ENCODE results near the gene LRMDA. TPM values are rescaled to one million over a fixed set of nuclear protein-coding genes. Genes with fewer than 3 reads are reported as not detected.

LRMDA gene
- polyA plus RNA-seq, 4 donors, result 19.1 to 23.0 (median 20.7) TPM

- no peak for DNase-seq (ENCODE audit: low read depth in 4 of 4, low spot score in 3 of 4)
These were observed 222.3 kb downstream of the LRMDA start for GRCh38 chr10:75653761-75654160.

GRCh38 chr10:75654171-75654771 is 222.8 kb downstream of the LRMDA start:
- no peak for DNase-seq (ENCODE audit: low read depth in 4 of 4, low spot score in 3 of 4)

- DNase-seq (ENCODE audit: low read depth in 4 of 4, low spot score in 3 of 4), result no peak
These were observed 223.3 kb downstream of the LRMDA start for GRCh38 chr10:75654772-75655171.

GRCh38 chr10:75655791-75656451 is 224.5 kb downstream of the LRMDA start:
- no peak for DNase-seq (ENCODE audit: low read depth in 4 of 4, low spot score in 3 of 4)

- no peak for DNase-seq (ENCODE audit: low read depth in 4 of 4, low spot score in 3 of 4)
These were observed 225.9 kb downstream of the LRMDA start for GRCh38 chr10:75657351-75657750.

GRCh38 chr10:75658036-75658435 is 226.6 kb downstream of the LRMDA start:
- no peak for DNase-seq (ENCODE audit: low read depth in 4 of 4, low spot score in 3 of 4)

- DNase-seq (ENCODE audit: low read depth in 4 of 4, low spot score in 3 of 4), result no peak
These were observed 227.1 kb downstream of the LRMDA start for GRCh38 chr10:75658496-75658895.

- no peak for DNase-seq (ENCODE audit: low read depth in 4 of 4, low spot score in 3 of 4)
These were observed 227.5 kb downstream of the LRMDA start for GRCh38 chr10:75658915-75659314.

- DNase-seq (ENCODE audit: low read depth in 4 of 4, low spot score in 3 of 4), result peak in 1 of 4 donors; percentile 36
These were observed 229.4 kb downstream of the LRMDA start for GRCh38 chr10:75660823-75661222.

GRCh38 chr10:75662715-75663114 is 231.3 kb downstream of the LRMDA start:
- DNase-seq (ENCODE audit: low read depth in 4 of 4, low spot score in 3 of 4), result no peak

- DNase-seq (ENCODE audit: low read depth in 4 of 4, low spot score in 3 of 4), result no peak
These were observed 232.7 kb downstream of the LRMDA start for GRCh38 chr10:75663947-75664664.

GRCh38 chr10:75664968-75665367 is 233.5 kb downstream of the LRMDA start:
- DNase-seq (ENCODE audit: low read depth in 4 of 4, low spot score in 3 of 4), result no peak

- no peak for DNase-seq (ENCODE audit: low read depth in 4 of 4, low spot score in 3 of 4)
These were observed 234.3 kb downstream of the LRMDA start for GRCh38 chr10:75665707-75666106.

GRCh38 chr10:75672111-75672671 is 240.8 kb downstream of the LRMDA start:
- DNase-seq (ENCODE audit: low read depth in 4 of 4, low spot score in 3 of 4), result no peak

GRCh38 chr10:75672842-75673241 is 241.4 kb downstream of the LRMDA start:
- no peak for DNase-seq (ENCODE audit: low read depth in 4 of 4, low spot score in 3 of 4)

- DNase-seq (ENCODE audit: low read depth in 4 of 4, low spot score in 3 of 4), result no peak
These were observed 246.1 kb downstream of the LRMDA start for GRCh38 chr10:75677541-75677940.

GRCh38 chr10:75678527-75678926 is 247.1 kb downstream of the LRMDA start:
- DNase-seq (ENCODE audit: low read depth in 4 of 4, low spot score in 3 of 4), result no peak

GRCh38 chr10:75679536-75679935 is 248.1 kb downstream of the LRMDA start:
- no peak for DNase-seq (ENCODE audit: low read depth in 4 of 4, low spot score in 3 of 4)

GRCh38 chr10:75681334-75681733 is 249.9 kb downstream of the LRMDA start:
- DNase-seq (ENCODE audit: low read depth in 4 of 4, low spot score in 3 of 4), result no peak

- DNase-seq (ENCODE audit: low read depth in 4 of 4, low spot score in 3 of 4), result peak in 1 of 4 donors; percentile 40
These were observed 251.5 kb downstream of the LRMDA start for GRCh38 chr10:75682649-75683557.
